MM.1S (cell line): ENCODE results near the gene TUBA4B.
A peak's percentile ranks its signal among the peaks of the same experiment; 100 is the strongest.

ENCODE experiments used
- DNase-seq: peaks from one replicate; pipeline ENCODE4 v3.0.0-alpha.2; 2015
- H2AFZ ChIP-seq: fragments of 300-600 bp; sonication (generic); 2 replicates; pipeline ENCODE4 v1.6.0; 2016; ENCODE audit warnings: antibody characterized with exemption, low read length
- H3F3A ChIP-seq: fragments of 300-600 bp; sonication (generic); 2 replicates; pipeline ENCODE4 v1.6.1; 2016; ENCODE audit warnings: mild to moderate bottlenecking, antibody characterized with exemption, low read length, moderate library complexity, mixed read lengths; ENCODE audit not compliant: insufficient read depth
- H3K27ac ChIP-seq: fragments of 300-600 bp; sonication (generic); 2 replicates; pipeline ENCODE4 v1.5.1; 2016; ENCODE audit warnings: mild to moderate bottlenecking, low read length
- H3K27me3 ChIP-seq: fragments of 300-600 bp; sonication (generic); replicated peaks from 2 replicates; pipeline ENCODE4 v1.6.0; 2016; ENCODE audit warnings: low read length; ENCODE audit not compliant: insufficient read depth
- H3K36me3 ChIP-seq: fragments of 300-600 bp; sonication (generic); replicated peaks from 2 replicates; pipeline ENCODE4 v1.6.1; 2016; ENCODE audit warnings: mild to moderate bottlenecking, low read length, mixed read lengths; ENCODE audit not compliant: insufficient read depth
- H3K4me1 ChIP-seq: fragments of 300-600 bp; sonication (generic); 2 replicates; pipeline ENCODE4 v1.6.1; 2016; ENCODE audit warnings: low read length, mixed read lengths
- H3K4me2 ChIP-seq: fragments of 300-600 bp; sonication (generic); 2 replicates; pipeline ENCODE4 v1.6.0; 2016; ENCODE audit warnings: low read depth, low read length
- H3K4me3 ChIP-seq: fragments of 300-600 bp; sonication (generic); 2 replicates; pipeline ENCODE4 v1.5.1; 2016; ENCODE audit warnings: low read length, mixed read lengths
- H3K79me2 ChIP-seq: fragments of 300-600 bp; sonication (generic); 2 replicates; pipeline ENCODE4 v1.6.1; 2016; ENCODE audit warnings: mixed run types, low read length, mixed read lengths
- H3K9ac ChIP-seq: fragments of 300-600 bp; sonication (generic); 2 replicates; pipeline ENCODE4 v1.6.1; 2016; ENCODE audit warnings: low read length, mixed read lengths
- H3K9me2 ChIP-seq: fragments of 300-600 bp; sonication (generic); replicated peaks from 2 replicates; pipeline ENCODE4 v1.6.1; 2016; ENCODE audit warnings: mild to moderate bottlenecking, low read length, mixed read lengths; ENCODE audit not compliant: insufficient read depth
- H3K9me3 ChIP-seq: fragments of 300-600 bp; sonication (generic); replicated peaks from 2 replicates; pipeline ENCODE4 v1.6.1; 2016; ENCODE audit warnings: mild to moderate bottlenecking, low read length, mixed read lengths; ENCODE audit not compliant: insufficient read depth
- H4K20me1 ChIP-seq: fragments of 300-600 bp; sonication (generic); 2 replicates; pipeline ENCODE4 v1.6.1; 2016; ENCODE audit warnings: mild to moderate bottlenecking, low read length, moderate library complexity, mixed read lengths; ENCODE audit not compliant: insufficient read depth
- CTCF ChIP-seq: fragments of 300-600 bp; sonication (generic); IDR thresholded peaks from 2 replicates; pipeline ENCODE4 v1.5.1; 2016; ENCODE audit warnings: antibody characterized with exemption, low read length, mixed read lengths
- EZH2 ChIP-seq: fragments of 300-600 bp; sonication (generic); optimal IDR thresholded peaks from 2 replicates; pipeline ENCODE3; 2017; ENCODE audit warnings: low read depth, mild to moderate bottlenecking, antibody characterized with exemption, low read length, mixed read lengths
- EZH2phosphoT487 ChIP-seq: fragments of 300-600 bp; sonication (generic); IDR thresholded peaks from 2 replicates; pipeline ENCODE4 v1.6.1; 2018; ENCODE audit warnings: antibody characterized with exemption, low read length

The TUBA4B gene

DNA sequence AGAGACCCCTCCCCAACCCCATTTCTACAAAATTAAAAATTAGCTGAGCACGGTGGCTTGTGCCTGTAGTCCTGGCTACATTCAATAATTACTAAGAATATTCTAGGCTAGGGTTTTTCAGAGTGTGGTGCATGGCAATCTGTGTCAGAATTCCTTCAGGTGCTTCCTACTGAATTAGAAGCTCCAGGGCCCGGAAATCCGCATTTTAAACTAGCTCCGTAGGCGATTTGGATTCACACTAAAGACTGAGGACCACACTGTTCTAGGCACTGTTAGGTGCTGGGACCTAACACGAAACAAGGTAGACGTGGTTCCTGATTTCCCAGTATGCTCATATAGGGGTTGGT lies 47.1 kb upstream of the TUBA4B start:
- no peaks in the 10 kb centered on the region for H3K27me3 ChIP-seq
- peaks cover 13% of the 10 kb centered on the region for H3F3A ChIP-seq
- peak overlapping the region; percentile 84 for H3K4me3 ChIP-seq
- H3K79me2 ChIP-seq: peaks cover 12% of the 10 kb centered on the region; the same call in 1 of the 2 replicates
- H3K9me2 ChIP-seq: no peaks in the 10 kb centered on the region
- no peaks in the 10 kb centered on the region for H4K20me1 ChIP-seq
- no peak for DNase-seq
- H3K27ac ChIP-seq: peak overlapping the region; percentile 79; the same call in 1 of the 2 replicates
- peak overlapping the region; percentile 70 for H3K4me2 ChIP-seq
- peak overlapping the region; percentile 52 for H2AFZ ChIP-seq
- peaks cover 10% of the 10 kb centered on the region; the same call in 1 of the 2 replicates for H3K4me1 ChIP-seq
- H3K9me3 ChIP-seq: no peaks in the 10 kb centered on the region
- peak overlapping the region; percentile 78 for H3K9ac ChIP-seq
- no peaks in the 10 kb centered on the region for H3K36me3 ChIP-seq
- TF ChIP-seq EZH2phosphoT487 (no peak), CTCF (no peak), EZH2 (no peak)

DNA sequence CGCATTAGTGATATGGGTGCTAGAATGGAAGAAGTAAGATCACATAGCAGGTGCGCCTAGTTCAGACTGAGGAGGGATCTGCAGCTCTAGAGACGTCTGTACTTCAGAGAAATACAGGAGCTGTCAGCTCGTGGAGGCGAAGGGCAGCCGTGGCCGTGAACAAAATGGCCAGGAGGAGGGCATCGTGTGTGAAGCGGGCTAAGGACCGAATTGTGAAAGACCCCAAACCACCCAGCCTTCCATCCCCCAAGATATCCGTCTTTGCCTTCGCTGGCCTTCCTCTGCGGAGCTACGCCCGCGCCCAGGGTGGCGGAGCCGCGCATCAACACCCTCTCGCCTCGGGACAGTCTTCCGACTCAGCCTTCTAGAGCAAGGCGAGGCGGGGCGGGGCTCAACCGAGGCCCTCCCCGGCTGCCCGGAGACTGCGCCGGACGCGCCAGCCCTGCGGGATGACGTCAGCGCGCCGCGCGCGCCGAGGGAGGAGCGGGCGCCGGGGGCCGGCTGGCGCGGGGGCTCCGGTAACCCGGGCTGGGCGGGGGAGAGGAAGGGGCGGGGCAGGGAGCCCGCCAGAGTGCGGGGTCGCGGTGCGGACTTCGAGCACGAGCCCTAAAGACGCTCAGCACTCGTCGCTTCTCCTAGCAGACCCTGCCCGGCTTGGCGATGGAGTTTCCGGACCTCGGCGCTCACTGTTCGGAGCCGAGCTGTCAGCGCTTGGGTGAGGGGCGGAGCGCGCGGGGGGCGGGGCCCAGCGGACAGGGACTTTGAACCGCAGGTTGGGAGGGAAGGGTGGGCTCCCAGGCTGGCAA lies 46.5 kb upstream of the TUBA4B start, which contains the start of gene ZFAND2B:
ZFAND2B (plus strand) TSS at position 455 of the 806 bp plus-strand sequence; CDS start at position 661, 206 bp downstream.
- H3K4me2 ChIP-seq: peak within 1 kb of the TSS; percentile 88
- peak; percentile 96 for DNase-seq
- H3F3A ChIP-seq: peaks cover 13% of the 10 kb centered on the region
- no peaks in the 10 kb centered on the region for H4K20me1 ChIP-seq
- H3K9me3 ChIP-seq: no peaks in the 10 kb centered on the region
- no peaks in the 10 kb centered on the region for H3K9me2 ChIP-seq
- H3K4me3 ChIP-seq: peak within 1 kb of the TSS; percentile 84
- H3K36me3 ChIP-seq: no peaks in the 10 kb centered on the region
- H3K4me1 ChIP-seq: peaks cover 10% of the 10 kb centered on the region; the same call in 1 of the 2 replicates
- TF ChIP-seq EZH2phosphoT487 (no peak), EZH2 (no peak), CTCF (no peak)
- peak within 1 kb of the TSS; percentile 82 for H2AFZ ChIP-seq
- peak within 1 kb of the TSS; percentile 81 for H3K9ac ChIP-seq
- no peaks in the 10 kb centered on the region for H3K27me3 ChIP-seq
- peak within 1 kb of the TSS; percentile 79 for H3K27ac ChIP-seq
- peaks cover 12% of the 10 kb centered on the region; the same call in 1 of the 2 replicates for H3K79me2 ChIP-seq

DNA sequence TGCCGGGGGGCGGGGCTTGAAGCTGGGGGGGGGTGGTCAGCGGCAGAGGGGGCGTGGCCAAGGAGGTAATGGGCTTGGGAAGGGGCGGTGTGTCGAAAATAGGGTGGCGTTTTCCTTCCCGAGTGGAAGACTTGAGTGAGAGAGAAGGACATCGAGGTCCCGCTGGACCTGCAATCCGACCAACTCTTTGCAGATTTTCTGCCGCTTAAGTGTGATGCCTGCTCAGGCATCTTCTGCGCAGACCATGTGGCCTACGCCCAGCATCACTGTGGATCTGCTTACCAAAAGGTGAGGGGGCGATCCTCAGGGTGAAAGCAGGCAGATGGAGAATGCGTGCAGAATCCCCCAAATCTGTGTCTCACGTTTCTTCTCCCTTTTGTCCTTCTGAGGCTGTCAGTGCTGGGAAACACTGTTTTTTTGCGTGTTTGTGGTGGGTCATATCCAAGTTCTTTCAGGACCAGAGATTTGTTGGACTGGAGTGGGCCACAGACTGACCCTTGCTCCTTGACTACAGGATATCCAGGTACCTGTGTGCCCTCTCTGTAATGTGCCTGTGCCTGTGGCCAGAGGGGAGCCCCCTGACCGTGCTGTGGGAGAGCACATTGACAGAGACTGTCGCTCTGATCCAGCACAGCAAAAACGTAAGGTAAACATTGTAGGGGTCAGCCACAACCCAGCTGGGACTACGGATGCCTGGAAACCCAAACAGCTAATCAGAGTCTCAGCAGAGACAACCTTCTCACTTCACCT lies 45.7 kb upstream of the TUBA4B start:
- no peaks in the 10 kb centered on the region for H3K9me2 ChIP-seq
- H4K20me1 ChIP-seq: no peaks in the 10 kb centered on the region
- DNase-seq: no peak
- H3K79me2 ChIP-seq: peaks cover 12% of the 10 kb centered on the region; the same call in 1 of the 2 replicates
- H3K36me3 ChIP-seq: no peaks in the 10 kb centered on the region
- no peaks in the 10 kb centered on the region for H3K27me3 ChIP-seq
- no peak overlapping the region for H2AFZ ChIP-seq
- H3K9me3 ChIP-seq: no peaks in the 10 kb centered on the region
- peaks cover 13% of the 10 kb centered on the region for H3F3A ChIP-seq
- peaks cover 10% of the 10 kb centered on the region; the same call in 1 of the 2 replicates for H3K4me1 ChIP-seq
- H3K4me3 ChIP-seq: peak overlapping the region; percentile 84
- peak overlapping the region; percentile 88 for H3K4me2 ChIP-seq
- TF ChIP-seq CTCF (no peak), EZH2phosphoT487 (no peak), EZH2 (no peak)
- peak overlapping the region; percentile 81; the same call in 1 of the 2 replicates for H3K9ac ChIP-seq
- peak overlapping the region; percentile 79; the same call in 1 of the 2 replicates for H3K27ac ChIP-seq
